Measurements from ENCODE around the gene LRRC4B. TPM values are rescaled to one million over a fixed set of nuclear protein-coding genes. Genes with fewer than 3 reads are reported as not detected.

Gene LRRC4B
- total and polyA plus RNA-seq, 7 donors: 0.23 to 2.8 (median 2.4) TPM; not detected in 1

- H3K27me3 ChIP-seq: peaks cover 3 to 34% (median 10%) of the 10 kb centered on the region in 3 donors
- H3K4me1 ChIP-seq: no peaks in the 10 kb centered on the region
- intact Hi-C loops (cut with DNase I): no loop called here
- no peak for TF ChIP-seq POLR2AphosphoS5 (IDR thresholded peaks at IDR 0.05)
- no peak for TF ChIP-seq EP300 (IDR thresholded peaks at IDR 0.05)
- no peak for TF ChIP-seq CTCF (IDR thresholded peaks at IDR 0.05)
- no peak for TF ChIP-seq POLR2A (IDR thresholded peaks at IDR 0.05)
- WGBS, 2 donors: 57 to 76% methylated on average over 29 of the region's 29 CpGs
- no peak overlapping the region for H3K27ac ChIP-seq
- no peaks in the 10 kb centered on the region for H3K36me3 ChIP-seq
- no peak for DNase-seq
- H3K4me3 ChIP-seq: no peak overlapping the region
- no peaks in the 10 kb centered on the region for H3K9me3 ChIP-seq
These were observed 21.6 kb downstream of the LRRC4B start for GRCh38 chr19:50546527-50547221.

- H3K9me3 ChIP-seq: no peaks in the 10 kb centered on the region
- no peaks in the 10 kb centered on the region for H3K36me3 ChIP-seq
- H3K27me3 ChIP-seq: peaks cover 0 to 7% (median 0%) of the 10 kb centered on the region in 3 donors
- H3K4me3 ChIP-seq: no peak overlapping the region
- TF ChIP-seq POLR2A (IDR thresholded peaks at IDR 0.05) (no peak), CTCF (IDR thresholded peaks at IDR 0.05) (no peak), POLR2AphosphoS5 (IDR thresholded peaks at IDR 0.05) (no peak), EP300 (IDR thresholded peaks at IDR 0.05) (no peak)
- DNase-seq: no peak
- WGBS, 2 donors: 84 to 87% methylated on average over 21 of the region's 21 CpGs
- H3K27ac ChIP-seq: no peak overlapping the region
- intact Hi-C loops (cut with DNase I): no loop called here
- H3K4me1 ChIP-seq: no peaks in the 10 kb centered on the region
These were observed 25.3 kb downstream of the LRRC4B start for GRCh38 chr19:50542943-50543342.

- no peak overlapping the region for H3K27ac ChIP-seq
- no peak for DNase-seq
- intact Hi-C loops (cut with DNase I): no loop called here
These were observed 30.4 kb downstream of the LRRC4B start for GRCh38 chr19:50537769-50538230.

GRCh38 chr19:50537306-50537685, 30.9 kb downstream of the LRRC4B start:
- H3K27me3 ChIP-seq: peaks cover 0 to 17% (median 0%) of the 10 kb centered on the region in 3 donors
- WGBS, 2 donors: 69 to 71% methylated on average over 18 of the region's 18 CpGs
- TF ChIP-seq CTCF (IDR thresholded peaks at IDR 0.05): no peak
- TF ChIP-seq POLR2AphosphoS5 (IDR thresholded peaks at IDR 0.05): no peak
- TF ChIP-seq EP300 (IDR thresholded peaks at IDR 0.05): no peak
- TF ChIP-seq POLR2A (IDR thresholded peaks at IDR 0.05): no peak
- no peak for DNase-seq
- no peak overlapping the region for H3K27ac ChIP-seq
- intact Hi-C loops (cut with DNase I): no loop called here
- H3K4me1 ChIP-seq: no peaks in the 10 kb centered on the region
- H3K36me3 ChIP-seq: no peaks in the 10 kb centered on the region
- H3K4me3 ChIP-seq: no peak overlapping the region
- H3K9me3 ChIP-seq: peaks cover 0 to 7% (median 2%) of the 10 kb centered on the region in 4 donors

More at GRCh38 chr19:50537769-50538230, 30.4 kb downstream of the LRRC4B start:
- Histone ChIP-seq H3K36me3 (no peaks in the 10 kb centered on the region), H3K9me3 (peaks cover 0 to 3% (median 1%) of the 10 kb centered on the region in 4 donors), H3K4me1 (no peaks in the 10 kb centered on the region), H3K27me3 (peaks cover 0 to 17% (median 0%) of the 10 kb centered on the region in 3 donors), H3K4me3 (no peak overlapping the region)
- WGBS, 2 donors: 18% methylated on average over 15 of the region's 15 CpGs
- TF ChIP-seq POLR2AphosphoS5 (IDR thresholded peaks at IDR 0.05) (no peak), CTCF (IDR thresholded peaks at IDR 0.05) (peak in 3 of 4 experiments; percentile 16 to 32 (median 18))

Measured in sigmoid colon (tissue), 7 donors.